Measurements from ENCODE around the gene NME9.

The NME9 gene

DNA sequence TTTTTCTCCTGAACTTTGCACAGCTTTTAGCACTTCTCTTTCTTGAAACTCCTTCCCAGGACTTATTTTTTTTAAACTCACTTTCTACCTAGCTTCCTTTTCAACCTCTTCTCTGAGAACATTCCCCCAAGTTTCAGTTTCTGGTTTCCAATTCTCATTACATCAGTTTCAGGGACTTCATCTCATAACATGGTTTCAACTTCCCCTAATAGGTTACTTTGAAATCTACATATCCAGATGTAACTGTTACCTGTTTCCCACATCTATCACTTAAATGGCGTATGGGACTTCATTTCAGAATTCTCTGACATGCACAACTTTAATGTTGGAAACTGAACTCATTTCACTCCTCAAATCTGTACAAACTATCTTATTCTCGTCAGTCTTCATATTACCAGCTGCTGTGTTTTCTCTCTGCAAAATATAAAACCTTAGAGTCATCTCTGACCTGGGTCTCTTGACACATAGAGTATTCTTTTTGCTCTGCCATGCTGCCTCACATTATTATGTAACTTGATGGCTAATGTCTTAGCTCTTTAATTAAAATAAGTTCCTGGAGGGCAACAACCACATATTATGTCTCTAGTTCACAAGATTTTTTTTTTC lies 58.4 kb downstream of the NME9 start:
- peak; percentile 56 for DNase-seq

DNA sequence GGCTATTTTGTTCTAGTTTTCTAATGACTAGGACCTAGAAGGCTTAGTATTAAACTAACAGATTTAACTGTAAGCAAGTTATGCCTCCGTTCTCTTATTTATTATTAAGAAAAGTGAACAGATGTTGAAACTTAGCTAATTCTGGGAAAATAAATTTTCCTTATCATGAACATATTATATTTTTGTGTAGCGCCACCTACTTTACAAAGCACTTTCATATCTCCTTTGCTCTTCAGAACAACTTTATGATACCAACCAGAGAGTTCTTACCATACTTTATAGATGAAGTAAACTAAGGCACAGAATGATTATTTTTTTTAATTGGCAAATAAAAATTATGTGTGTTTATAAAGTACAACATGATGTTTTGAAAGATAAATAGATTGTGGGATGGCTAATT lies 59.4 kb downstream of the NME9 start:
- DNase-seq: no peak

DNA sequence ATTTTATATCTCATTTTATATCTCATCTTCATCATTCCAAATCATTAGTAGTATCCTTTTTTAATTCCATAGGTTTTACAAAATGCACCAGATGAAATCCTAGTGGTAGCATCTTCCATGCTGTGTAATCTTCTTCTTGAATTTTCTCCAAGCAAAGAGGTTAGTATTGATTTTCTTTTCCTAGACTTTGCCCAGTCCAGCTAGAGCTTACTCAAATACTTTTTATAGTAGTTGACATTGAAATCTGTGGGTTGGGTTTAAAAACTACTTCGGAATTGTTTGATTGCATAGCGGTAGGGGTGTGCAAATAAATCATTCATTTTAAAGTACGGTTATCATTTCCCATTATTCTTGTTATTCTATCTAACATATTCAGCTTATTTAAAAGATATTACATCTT lies 62.6 kb downstream of the NME9 start:
- no peak for DNase-seq

DNA sequence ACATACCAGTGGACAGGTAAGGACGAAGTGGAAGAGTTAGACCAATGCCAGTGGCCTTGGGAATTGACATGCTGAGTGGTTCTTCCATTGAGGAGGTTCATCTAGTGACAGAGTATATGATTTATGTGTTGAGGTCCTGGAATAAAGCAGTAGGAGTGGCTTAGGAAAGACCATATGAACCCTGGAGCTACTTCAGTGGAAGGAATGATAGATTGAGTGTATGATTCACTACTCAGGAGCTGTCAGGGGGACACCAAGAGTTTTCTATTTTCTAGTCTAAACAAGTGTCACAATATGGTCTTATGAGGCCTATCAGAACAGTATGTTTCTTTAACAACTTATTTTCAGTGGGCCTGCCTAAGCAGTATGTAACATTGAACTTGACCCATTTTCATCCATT lies 63.9 kb downstream of the NME9 start:
- no peak for DNase-seq

DNA sequence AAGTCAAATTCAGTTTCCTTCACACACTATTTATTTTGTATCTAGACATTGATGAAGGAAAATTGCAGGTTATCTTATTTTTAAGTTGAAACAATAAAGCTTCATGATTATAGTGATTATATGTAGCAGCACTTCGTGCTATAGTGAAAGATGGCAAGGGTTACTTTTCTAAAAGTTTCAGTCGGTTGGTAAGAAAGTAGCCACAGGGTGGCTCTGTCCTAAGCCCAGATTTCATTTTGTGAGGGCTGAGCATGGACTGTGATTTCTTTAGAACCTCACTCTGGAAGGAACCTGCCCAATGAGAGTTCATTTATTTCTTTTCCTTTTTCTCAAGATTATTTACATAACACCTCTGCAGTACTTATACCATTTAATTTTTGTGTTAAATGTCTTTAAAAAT lies 66.5 kb downstream of the NME9 start:
- no peak for DNase-seq

DNA sequence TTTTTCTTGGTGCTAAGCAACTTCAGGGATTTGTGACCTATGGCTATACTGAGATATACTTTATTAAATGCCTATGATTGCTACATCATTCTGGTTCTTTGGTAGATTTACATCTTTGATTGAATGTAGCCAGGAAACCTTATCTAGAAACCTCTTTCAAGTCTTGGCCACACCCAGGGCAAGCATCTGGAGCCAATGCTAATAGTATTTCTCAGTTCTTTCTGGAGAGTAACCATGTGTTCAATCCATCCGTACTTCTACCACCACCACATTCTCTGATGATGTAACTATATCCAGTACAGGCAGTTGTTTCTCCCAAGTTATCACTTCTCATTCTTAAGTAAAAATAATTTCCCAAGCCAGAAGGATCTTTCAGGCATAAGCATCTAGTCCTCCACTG lies 69.0 kb downstream of the NME9 start:
- no peak for DNase-seq

DNA sequence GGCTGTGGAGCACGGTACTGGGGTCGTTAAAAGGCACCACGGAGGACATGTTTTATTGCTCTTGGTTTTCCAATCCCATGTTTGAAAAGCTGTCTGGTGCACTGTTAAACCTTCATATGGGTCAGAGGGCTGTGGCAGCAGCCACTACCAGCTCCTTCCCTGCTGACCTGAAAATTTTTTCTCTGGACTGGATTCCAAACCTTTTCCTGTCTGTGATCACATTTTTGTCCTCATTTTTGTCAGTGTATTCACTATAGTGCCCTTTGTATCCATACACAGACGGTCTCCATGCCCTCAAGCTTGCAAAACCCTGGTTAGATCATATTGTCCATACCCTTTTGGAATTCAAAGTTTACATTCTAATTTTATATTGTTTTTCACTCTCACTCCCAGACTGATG lies 70.5 kb downstream of the NME9 start:
- DNase-seq: no peak

DNA sequence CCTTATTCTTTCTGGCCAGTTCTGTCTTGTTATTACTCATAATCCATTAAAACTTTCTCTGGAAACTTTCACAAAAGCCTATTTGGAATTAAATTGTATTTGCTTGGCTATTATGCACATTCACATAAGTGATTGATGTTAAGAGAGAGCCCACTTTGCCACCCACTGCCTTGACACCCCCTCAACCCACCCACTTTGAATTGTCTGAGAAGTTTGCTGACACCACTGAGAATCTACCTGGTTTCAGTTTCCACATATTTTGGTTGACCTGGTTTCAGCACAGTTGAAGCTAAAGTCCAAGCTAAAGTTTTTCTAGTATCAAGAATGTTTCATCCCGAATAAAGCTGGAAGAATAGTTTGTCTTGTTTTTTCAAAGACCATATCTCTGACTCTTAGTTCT lies 71.7 kb downstream of the NME9 start:
- DNase-seq: no peak

DNA sequence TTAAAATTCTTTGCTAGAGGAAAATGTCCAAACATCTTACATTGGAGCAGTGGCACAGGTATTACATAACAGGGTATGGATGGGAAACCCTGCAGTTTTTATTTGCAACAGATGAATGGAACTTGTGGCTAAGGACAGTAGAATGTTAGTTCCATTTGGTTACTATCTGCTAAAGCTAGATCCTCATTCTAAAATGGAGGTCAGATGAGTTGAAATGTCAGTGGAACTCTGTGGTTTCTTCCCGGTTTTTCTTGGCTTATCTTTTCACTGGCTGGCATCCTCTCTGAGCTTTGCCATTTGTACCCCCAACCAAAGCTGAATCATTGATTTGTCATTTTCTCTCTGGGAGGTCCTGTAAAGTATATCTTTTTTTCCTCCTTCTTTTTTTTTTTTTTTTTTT lies 73.6 kb downstream of the NME9 start:
- DNase-seq: no peak

DNA sequence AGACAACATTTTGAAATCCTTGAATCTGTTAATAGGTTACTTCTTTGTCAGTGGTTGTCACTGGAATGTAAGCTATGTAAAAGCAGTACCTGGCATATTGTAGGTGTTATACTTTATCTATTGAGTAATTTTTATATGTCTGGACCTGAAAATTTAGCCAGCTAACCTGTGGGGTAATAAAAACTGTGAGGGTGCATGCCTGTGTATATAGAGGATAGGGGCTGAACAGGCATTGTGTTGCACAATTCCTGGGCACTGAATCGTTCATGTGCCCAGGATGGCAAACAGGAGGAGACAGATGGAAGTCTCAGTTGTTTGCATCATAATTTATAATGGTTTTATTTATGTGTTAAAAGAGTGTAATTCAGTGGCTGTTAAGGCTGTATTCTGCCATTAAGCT lies 75.4 kb downstream of the NME9 start:
- DNase-seq: no peak

DNA sequence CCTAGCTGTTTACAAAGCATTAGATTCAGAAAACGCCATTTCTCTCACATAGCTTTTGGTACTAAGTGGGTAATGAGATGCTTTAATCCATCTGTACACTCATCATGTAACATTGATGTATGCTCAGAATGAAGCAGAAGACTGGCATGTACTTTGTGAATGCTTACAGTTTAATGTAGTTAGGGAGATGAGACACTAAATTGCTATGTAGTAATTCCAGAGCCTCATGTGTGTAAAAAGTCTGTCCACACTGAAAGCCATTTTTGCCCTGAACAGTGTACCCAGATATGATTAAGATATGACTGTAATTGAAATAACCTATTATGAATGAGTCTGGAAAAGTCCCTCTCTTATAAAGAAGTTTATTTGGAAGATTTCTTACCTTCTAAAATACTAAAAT lies 76.0 kb downstream of the NME9 start:
- DNase-seq: no peak
